ENCODE measurements around the gene RANGAP1. TPM values are rescaled to one million over a fixed set of nuclear protein-coding genes. Genes with fewer than 3 reads are reported as not detected.
A peak's percentile ranks its signal among the peaks of the same experiment; 100 is the strongest.

Gene RANGAP1
- total and polyA plus RNA-seq, 2 of the 13 experiments (the other 11 are each of a cell fraction or from before 2014, with no cell fraction given): 51.8 to 83.9 TPM

GRCh38 chr22:41206719-41207118, 79.3 kb downstream of the RANGAP1 start (continued):
- TF ChIP-seq SRSF1 (optimal IDR thresholded peaks at IDR 0.05; ENCODE audit: low read depth, low read length): no peak
- TF ChIP-seq BCL6 (CRISPR knock-in tag; IDR thresholded peaks at IDR 0.05): no peak
- no peak for TF ChIP-seq SIN3B (IDR thresholded peaks at IDR 0.05; ENCODE audit: low read length)
- TF ChIP-seq EEA1 (CRISPR knock-in tag; IDR thresholded peaks at IDR 0.05; ENCODE audit: borderline replicate concordance): no peak

- Histone ChIP-seq H3K4me3 (replicated peaks in 1 of 3; ENCODE audit: insufficient read depth in 1 of 3, low read depth in 2 of 3, low read length in 3 of 3) (peak within 1 kb of the TSS; percentile 70 to 90 (median 81)), H3K9ac (ENCODE audit: insufficient read depth, low read depth, low read length) (peak within 1 kb of the TSS; percentile 86), H3K27ac (ENCODE audit: extremely low read length, insufficient read depth, low read length) (peak within 1 kb of the TSS; percentile 69), H3K4me2 (ENCODE audit: low read depth, low read length) (peak within 1 kb of the TSS; percentile 92), H3K79me2 (ENCODE audit: insufficient read depth, low read length) (peaks cover 11% of the 10 kb centered on the region), H3K4me1 (ENCODE audit: insufficient read depth, low read length) (peaks cover 34% of the 10 kb centered on the region), H3K36me3 (replicated peaks in 1 of 2; ENCODE audit: control insufficient read depth in 1 of 2, insufficient read depth in 2 of 2, low read length in 2 of 2) (peaks cover 4 to 11% of the 10 kb centered on the region in 2 experiments; a peak in 4 of 5 replicates), H4K20me1 (ENCODE audit: insufficient read depth, low read length) (no peaks in the 10 kb centered on the region), H3K27me3 (ENCODE audit: control insufficient read depth in 1 of 2, insufficient read depth in 2 of 2, low read length in 2 of 2) (peaks cover 0 to 2% of the 10 kb centered on the region in 2 experiments; a peak in 2 of 5 replicates), H2AFZ (ENCODE audit: low read length) (peak within 1 kb of the TSS; percentile 90), H3K9me3 (ENCODE audit: low read length) (no peaks in the 10 kb centered on the region)
- in situ Hi-C loops (cut with HindIII; ENCODE audit: extremely low pct_ligation_motif_present, low pct_unique_long_range_greater_than_20kb) (no loop called here), intact Hi-C loops (cut with micrococcal nuclease; ENCODE audit: unreplicated experiment) (no loop called here)
- DNase-seq (ENCODE audit: low spot score) (peak; percentile 95), ATAC-seq (peak; percentile 100), FAIRE-seq (peak; percentile 93)
- WGBS (ENCODE audit: low lambda C conversion rate): under 1% methylated on average over 26 of the region's 47 CpGs
- ChIA-PET CTCF (ENCODE audit: low intra/inter-chr PET ratio, low total read pairs) (no interaction called here), POLR2A (no interaction called here)
- BruUV-seq (replicated peaks): TSS peak; percentile 92
- TF ChIP-seq AFF4 (CRISPR knock-in tag; IDR thresholded peaks at IDR 0.05): no peak
- TF ChIP-seq TERF1 (CRISPR knock-in tag; IDR thresholded peaks at IDR 0.05): no peak
- TF ChIP-seq BRCA1 (CRISPR knock-in tag; IDR thresholded peaks at IDR 0.05): no peak
- TF ChIP-seq YY1 (IDR thresholded peaks at IDR 0.05; ENCODE audit: insufficient read depth, insufficient replicate concordance, low read depth, low read length): peak; percentile 96
- peak; percentile 74; the same call in 1 of the 2 replicates for TF ChIP-seq HIVEP1 (CRISPR knock-in tag; IDR thresholded peaks at IDR 0.05)
- TF ChIP-seq HMGXB3 (CRISPR knock-in tag; IDR thresholded peaks at IDR 0.05; ENCODE audit: borderline replicate concordance): peak; percentile 95
Observed at GRCh38 chr22:41204992-41205900, 80.7 kb downstream of the RANGAP1 start, which contains the start of gene L3MBTL2. Gene L3MBTL2, plus strand, starts transcription at chr22:41205312. Its CDS starts 51 bp downstream, at chr22:41205363.
